OCI-LY7 (cell line): Measurements from ENCODE around the gene GPSM3.

Source experiments
- CTCF ChIP-seq: fragments of 200-600 bp; sonication (generic); conservative IDR thresholded peaks from 2 replicates; pipeline ENCODE4 v1.5.1; 2014; ENCODE audit warnings: mild to moderate bottlenecking, antibody characterized with exemption, low read length, moderate library complexity, mixed read lengths
- EZH2phosphoT487 ChIP-seq: fragments of 200-600 bp; sonication (generic); IDR thresholded peaks from 2 replicates; pipeline ENCODE4 v1.6.1; 2018; ENCODE audit warnings: low read depth, borderline replicate concordance, mild to moderate bottlenecking, mixed run types, antibody characterized with exemption, low read length, moderate library complexity, mixed read lengths

GRCh38 chr6:32151863-32152768, 40.3 kb downstream of the GPSM3 start, which contains the start of gene PRRT1:
- TF ChIP-seq CTCF (no peak), EZH2phosphoT487 (no peak)
